DMS53 treated with DMSO at 0.1 percent for 48 hours (cell line): ENCODE measurements around the gene ELSPBP1.
"Not testable (repeated sequence)": the region's sequence is repeated elsewhere in the genome, so short reads cannot be mapped to it uniquely, and the experiment has no call there.

Source experiments
- DNase-seq: peaks from one replicate; lab custom pipeline; 2025; ENCODE audit not compliant: unreplicated experiment; lab: John Stamatoyannopoulos, UW

ELSPBP1 gene

GRCh38 chr19:47994209-47994802, at the start of gene ELSPBP1:
Gene ELSPBP1 (plus strand): TSS chr19:47994632. CDS start chr19:48008668, 14,036 bp downstream.
- DNase-seq, result no peak

DNA sequence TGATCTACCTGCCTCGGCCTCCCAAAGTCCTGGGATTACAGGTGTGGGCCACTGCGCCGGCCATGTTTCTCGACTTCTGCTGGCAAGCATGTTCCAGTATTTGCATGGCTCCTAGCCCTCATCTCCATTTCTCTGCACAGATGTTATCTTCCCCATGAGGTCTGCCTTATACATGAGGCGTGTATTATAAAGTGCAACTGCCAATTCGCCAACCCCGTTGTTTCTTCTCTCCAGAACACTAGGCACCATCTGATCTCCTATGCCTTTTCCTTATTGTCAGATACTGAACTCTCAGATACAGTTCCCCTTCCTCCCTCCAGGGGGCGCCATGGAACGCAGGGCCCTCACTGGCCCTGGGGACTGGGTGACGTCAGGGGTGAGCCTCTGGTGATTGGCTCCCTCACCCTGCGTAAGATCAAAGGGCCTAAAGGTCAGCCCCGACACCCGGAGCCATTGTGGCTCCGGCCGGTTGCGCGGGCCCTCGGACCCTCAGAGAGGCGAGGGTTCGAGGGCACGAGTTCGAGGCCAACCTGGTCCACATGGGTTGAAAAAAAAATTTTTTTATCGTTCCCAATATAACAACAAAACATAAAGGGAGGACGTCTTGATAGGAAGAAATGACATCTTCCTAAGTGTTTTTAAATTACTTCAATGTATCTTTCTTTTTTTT, 44.4 kb upstream of the ELSPBP1 start:
- not testable (repeated sequence) for DNase-seq

- not testable (repeated sequence) for DNase-seq
Measured at GRCh38 chr19:47952132-47952531, 42.3 kb upstream of the ELSPBP1 start.

DNA sequence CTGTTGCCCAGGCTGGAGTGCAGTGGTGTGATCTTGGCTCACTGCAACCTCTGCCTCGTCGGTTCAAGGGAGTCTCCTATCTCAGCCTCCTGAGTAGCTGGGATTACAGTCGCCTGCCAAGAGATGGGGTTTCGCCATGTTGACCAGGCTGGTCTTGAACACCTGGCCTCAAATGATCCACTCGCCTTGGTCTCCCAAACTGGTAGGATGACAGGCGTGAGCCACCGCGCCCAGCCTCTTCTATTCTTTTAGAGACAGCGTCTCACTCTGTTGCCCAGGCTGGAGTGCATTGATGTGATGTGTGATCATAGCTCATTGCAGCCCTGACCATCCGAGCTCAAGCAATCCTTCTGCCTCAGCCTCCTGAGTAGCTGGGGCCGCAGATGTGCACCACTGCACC, 38.5 kb upstream of the ELSPBP1 start:
- not testable (repeated sequence) for DNase-seq

GRCh38 chr19:47973529-47973928, 20.9 kb upstream of the ELSPBP1 start:
- no peak for DNase-seq

DNA sequence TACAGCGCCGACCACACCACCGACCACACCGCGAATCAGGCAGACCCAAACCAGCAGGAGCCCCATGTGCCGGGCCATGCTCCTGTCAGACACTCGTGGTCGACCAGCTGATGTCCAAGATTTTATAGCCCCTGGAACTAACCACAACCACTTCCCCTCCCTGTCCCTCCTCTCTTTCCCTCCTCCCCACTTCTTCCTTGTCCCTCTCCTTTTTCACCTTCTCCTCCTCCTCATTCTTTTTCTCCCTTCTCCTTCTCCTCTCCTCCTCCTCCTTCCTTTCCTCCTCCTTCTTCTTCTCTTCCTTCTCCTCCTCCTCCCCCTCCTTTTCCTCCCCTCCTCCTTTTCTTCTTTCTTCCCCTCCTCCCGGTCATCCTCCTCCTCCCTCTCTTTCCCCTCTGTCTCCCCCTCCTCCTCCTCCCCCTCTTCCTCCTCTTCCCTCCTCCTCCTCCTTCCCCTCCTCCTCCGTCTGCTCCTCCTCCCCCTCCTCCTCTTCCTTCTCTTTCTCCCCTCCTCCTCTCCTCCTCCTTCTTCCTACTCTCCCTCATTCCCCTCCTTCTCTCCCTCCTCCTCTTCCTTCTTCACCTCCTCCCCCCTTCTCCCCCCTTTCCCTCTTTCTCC, 3.1 kb upstream of the ELSPBP1 start:
- no peak for DNase-seq

DNA sequence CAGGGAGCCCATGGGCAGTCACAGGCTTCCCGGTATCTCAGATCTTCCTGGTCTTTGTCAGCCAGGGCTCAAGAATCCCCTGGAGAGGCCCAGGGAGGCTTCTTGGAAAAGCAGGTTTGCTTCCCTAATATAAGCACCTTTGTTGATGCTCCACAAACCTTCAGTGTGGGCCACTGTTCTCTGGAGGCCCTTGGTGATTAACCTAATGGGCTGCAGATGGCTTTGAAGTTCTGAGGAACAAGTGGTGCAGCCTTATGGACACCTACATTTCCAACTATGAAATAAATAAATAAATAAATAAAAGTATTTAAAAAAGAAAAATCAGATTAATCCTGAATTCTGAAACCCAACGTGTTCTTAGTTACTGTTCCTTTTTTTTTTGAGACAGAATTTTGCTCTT, 2.4 kb upstream of the ELSPBP1 start, which contains the start of gene BSPH1:
Gene BSPH1, minus strand, starts transcription at position 101 of the 400 bp plus-strand sequence. Its CDS starts 89 bp downstream, at position 12.
- DNase-seq, result no peak

- DNase-seq, result no peak
Measured at GRCh38 chr19:47996230-47996727, 1.8 kb downstream of the ELSPBP1 start.

GRCh38 chr19:47998800-47999199, 4.4 kb downstream of the ELSPBP1 start:
- DNase-seq, result no peak

- no peak for DNase-seq
Measured at GRCh38 chr19:48000846-48001245, 6.4 kb downstream of the ELSPBP1 start.

- no peak for DNase-seq
Measured at GRCh38 chr19:48004236-48004635, 9.8 kb downstream of the ELSPBP1 start.

DNA sequence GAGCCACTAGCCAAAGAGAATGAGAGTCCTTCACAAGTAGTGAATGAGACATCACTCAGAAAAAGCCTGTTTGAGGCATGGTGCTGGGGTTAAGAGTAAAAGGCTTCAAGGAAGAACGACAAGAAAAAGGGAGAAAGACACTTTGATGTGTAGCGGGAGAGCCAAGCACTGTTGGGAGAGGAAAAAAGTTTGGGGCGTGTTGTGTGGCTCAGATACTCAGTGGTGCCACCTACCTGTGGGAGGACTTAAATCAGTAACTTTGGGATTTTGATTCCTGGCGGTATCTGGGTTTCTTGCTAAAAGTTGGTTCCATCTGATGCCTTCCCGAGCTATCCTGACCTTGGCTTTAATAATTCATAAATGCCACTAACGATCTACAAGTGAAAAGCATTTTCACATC, 12.3 kb downstream of the ELSPBP1 start:
- no peak for DNase-seq

- no peak for DNase-seq
Measured at GRCh38 chr19:48010932-48011758, 16.7 kb downstream of the ELSPBP1 start.

- no peak for DNase-seq
Measured at GRCh38 chr19:48020686-48021085, 26.3 kb downstream of the ELSPBP1 start.

- DNase-seq, result no peak
Measured at GRCh38 chr19:48023011-48023410, 28.6 kb downstream of the ELSPBP1 start.

DNA sequence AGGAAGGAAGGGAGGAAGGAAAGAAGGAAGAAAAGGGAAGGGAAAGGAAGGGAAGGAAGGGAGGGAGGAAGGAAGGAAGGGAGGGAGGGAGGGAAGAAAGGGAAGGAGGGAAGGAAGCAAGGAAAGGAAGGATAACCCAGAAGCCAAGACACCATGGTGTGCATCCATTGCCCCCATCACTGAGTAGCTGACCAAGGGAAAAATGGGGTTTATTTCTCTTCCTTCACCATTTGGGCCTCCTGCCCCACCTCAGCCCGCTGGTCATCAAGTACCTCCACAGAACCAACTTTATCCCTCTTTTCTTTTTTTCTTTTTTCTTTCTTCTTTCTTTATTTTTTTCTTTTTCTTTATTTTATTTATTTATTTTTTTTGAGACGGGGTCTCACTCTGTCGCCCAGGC, 29.1 kb downstream of the ELSPBP1 start:
- DNase-seq, result no peak

- DNase-seq, result no peak
Measured at GRCh38 chr19:48025480-48025879, 31.0 kb downstream of the ELSPBP1 start.

DNA sequence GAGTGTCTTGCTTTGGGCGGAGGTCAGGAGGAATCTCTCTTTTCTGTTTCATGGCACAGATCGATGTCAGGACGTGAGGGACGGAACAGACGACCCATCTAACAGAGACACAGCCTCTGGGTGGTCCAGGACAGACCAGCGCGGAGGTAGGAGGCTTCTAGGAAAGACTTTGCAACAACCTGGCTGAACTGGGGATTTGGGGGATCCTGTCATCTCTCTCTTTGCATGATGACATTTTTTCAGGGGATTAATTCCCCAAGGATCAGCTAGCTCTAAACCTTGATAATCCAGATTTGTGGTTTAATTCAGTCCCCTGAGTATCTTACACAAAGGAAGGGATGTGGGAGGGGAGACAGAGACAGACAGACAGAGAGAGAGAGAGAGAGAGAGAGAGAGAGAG, 35.0 kb downstream of the ELSPBP1 start:
- no peak for DNase-seq

DNA sequence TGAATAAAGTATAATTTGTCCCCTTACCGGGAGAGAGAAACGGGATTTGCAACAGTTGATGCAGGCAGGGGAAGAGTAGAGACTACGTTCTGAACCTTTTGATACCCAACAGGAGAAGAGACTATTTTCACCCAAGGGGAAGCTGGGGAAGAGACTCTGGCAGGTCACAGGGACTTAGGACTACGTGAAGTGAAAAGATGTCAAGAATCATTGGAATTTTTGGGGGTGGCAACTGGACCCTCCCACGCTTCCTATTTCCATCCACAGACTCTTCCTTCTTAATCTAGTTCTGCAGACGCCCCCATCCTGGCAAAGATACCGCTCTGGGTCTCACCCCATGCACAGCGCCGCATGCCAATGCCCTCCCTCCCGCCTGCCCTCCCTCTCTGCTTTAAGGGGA, 35.6 kb downstream of the ELSPBP1 start:
- DNase-seq, result no peak

- no peak for DNase-seq
Measured at GRCh38 chr19:48033604-48034003, 39.2 kb downstream of the ELSPBP1 start.

DNA sequence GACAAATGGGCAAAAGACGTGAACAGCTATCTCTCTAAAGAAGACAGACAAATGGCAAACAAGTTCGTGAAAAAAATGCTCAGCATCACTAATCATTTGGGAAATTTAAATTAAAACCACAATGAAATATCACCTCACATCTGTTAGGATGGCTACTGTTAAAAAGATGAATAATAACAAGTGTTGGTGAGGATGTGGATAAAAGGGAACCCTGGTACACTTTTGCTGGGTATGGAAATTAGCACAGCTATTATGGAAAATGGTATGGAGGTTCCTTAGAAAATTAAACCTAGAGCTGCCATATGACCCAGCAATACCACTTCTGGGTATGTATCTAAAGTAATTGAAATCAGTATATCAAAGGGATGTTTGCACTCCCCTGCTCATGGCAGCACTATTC, 42.3 kb downstream of the ELSPBP1 start:
- no peak for DNase-seq
